Keratinocyte (primary cell): ENCODE results near the gene TMEM185A. TPM values are rescaled to one million over a fixed set of nuclear protein-coding genes. Genes with fewer than 3 reads are reported as not detected.
"Not testable (repeated sequence)": the region's sequence is repeated elsewhere in the genome, so short reads cannot be mapped to it uniquely, and the experiment has no call there.

ENCODE experiments used
- DNase-seq: peaks from one replicate; pipeline ENCODE4 v3.0.0-alpha.2; 2011; ENCODE audit warnings: low read depth, missing footprints, low spot score
- FAIRE-seq: peaks from 2 replicates; lab custom pipeline; 2011; peaks lifted over from hg19 to GRCh38; lab: Jason Lieb, UNC
- H2AFZ ChIP-seq: 2 replicates; pipeline ENCODE4 v1.6.0; 2012; ENCODE audit warnings: low read length, control low read depth, inconsistent platforms; ENCODE audit not compliant: control insufficient read depth
- H3K27ac ChIP-seq: 2 replicates; pipeline ENCODE4 v1.5.1; 2011; ENCODE audit warnings: low read length; ENCODE audit not compliant: control insufficient read depth, insufficient read depth
- H3K27me3 ChIP-seq: 3 replicates; pipeline ENCODE4 v1.6.0; 2011; ENCODE audit warnings: low read length; ENCODE audit not compliant: control insufficient read depth, insufficient read depth; ENCODE audit errors: extremely low read depth
- H3K36me3 ChIP-seq, 2 experiments: 2 replicates in 1 of 2; 3 replicates in 1 of 2; pipeline ENCODE4 v1.5.1; 2011; ENCODE audit warnings: low read length in 2 of 2, mild to moderate bottlenecking in 1 of 2; ENCODE audit not compliant: control insufficient read depth in 2 of 2, insufficient read depth in 2 of 2; ENCODE audit errors: extremely low read depth in 1 of 2
- H3K4me1 ChIP-seq: 3 replicates; pipeline ENCODE4 v1.5.1; 2011; ENCODE audit warnings: low read length; ENCODE audit not compliant: control insufficient read depth, insufficient read depth; ENCODE audit errors: extremely low read depth
- H3K4me2 ChIP-seq: 3 replicates; pipeline ENCODE4 v1.6.0; 2011; ENCODE audit warnings: low read depth, low read length; ENCODE audit not compliant: control insufficient read depth, insufficient read depth; ENCODE audit errors: extremely low read depth
- H3K4me3 ChIP-seq, 3 experiments: fragments of 200-600 bp in 1 of 3; sonication (generic) in 1 of 3; 2 replicates in 2 of 3; 3 replicates in 1 of 3; pipeline ENCODE4 v1.5.1; 2011 to 2016; ENCODE audit warnings: low read length in 3 of 3, mild to moderate bottlenecking in 3 of 3, control low read depth in 2 of 3, inconsistent platforms in 1 of 3, low read depth in 1 of 3, mixed read lengths in 1 of 3, mixed run types in 1 of 3, moderate library complexity in 1 of 3; ENCODE audit not compliant: control insufficient read depth in 2 of 3, insufficient read depth in 2 of 3; ENCODE audit errors: extremely low read depth in 1 of 3
- H3K79me2 ChIP-seq: 2 replicates; pipeline ENCODE4 v1.6.0; 2012; ENCODE audit warnings: low read length; ENCODE audit not compliant: control insufficient read depth, insufficient read depth
- H3K9ac ChIP-seq: 3 replicates; pipeline ENCODE4 v1.6.0; 2011; ENCODE audit warnings: low read length; ENCODE audit not compliant: control insufficient read depth, insufficient read depth; ENCODE audit errors: extremely low read depth
- H3K9me1 ChIP-seq: 3 replicates; pipeline ENCODE4 v1.6.0; 2011; ENCODE audit warnings: low read length; ENCODE audit not compliant: control insufficient read depth, insufficient read depth; ENCODE audit errors: extremely low read depth
- H3K9me3 ChIP-seq: 2 replicates; pipeline ENCODE4 v1.5.1; 2012; ENCODE audit warnings: low read depth, low read length; ENCODE audit not compliant: control insufficient read depth
- H4K20me1 ChIP-seq: 3 replicates; pipeline ENCODE4 v1.6.0; 2011; ENCODE audit warnings: low read length; ENCODE audit not compliant: control insufficient read depth, insufficient read depth; ENCODE audit errors: extremely low read depth
- dilution Hi-C: fragments of 300-500 bp; cut with MboI; formaldehyde crosslinking; loops from one replicate; pipeline ENCODE4 v1.7.0; 2020; ENCODE audit warnings: low sequenced_read_pairs; ENCODE audit not compliant: extremely low pct_ligation_motif_present
- polyA plus RNA-seq, 5 experiments: library from polyadenylated mRNA; depleted of rRNA in 3 of 5; stranded (reverse) in 3 of 5; stranded (forward) in 1 of 5; unstranded in 1 of 5; fragments of >200 nt; gene quantifications; 1 replicate in 1 of 5; 2 replicates in 3 of 5; 3 replicates in 1 of 5; pipeline versions ENCODE4 v1.2.1 to v1.2.3, GENCODE V29; 2011 to 2012; ENCODE audit warnings: missing spikeins in 2 of 5, low read depth in 1 of 5, low replicate concordance in 1 of 5

The TMEM185A gene
- polyA plus RNA-seq, 1 donor (not counting 4 experiments of a cell fraction or from before 2014, with no cell fraction given) = 23.0 TPM

- H2AFZ ChIP-seq, DNase-seq, H3K4me3 ChIP-seq, H3K9ac ChIP-seq, H3K9me3 ChIP-seq, H3K4me1 ChIP-seq, H3K9me1 ChIP-seq, H3K36me3 ChIP-seq, dilution Hi-C loops, H3K27ac ChIP-seq, H3K4me2 ChIP-seq, H3K79me2 ChIP-seq, FAIRE-seq, H3K27me3 ChIP-seq, H4K20me1 ChIP-seq: not testable (repeated sequence)
These were observed 81.1 kb downstream of the TMEM185A start for GRCh38 chrX:149550454-149550853.

- H2AFZ ChIP-seq, H3K79me2 ChIP-seq, H3K4me1 ChIP-seq, H3K27me3 ChIP-seq, H3K27ac ChIP-seq, H3K36me3 ChIP-seq, H4K20me1 ChIP-seq, H3K4me3 ChIP-seq, DNase-seq, FAIRE-seq, H3K9ac ChIP-seq, H3K4me2 ChIP-seq, H3K9me3 ChIP-seq, H3K9me1 ChIP-seq, dilution Hi-C loops: not testable (repeated sequence)
These were observed 81.9 kb downstream of the TMEM185A start, which contains the start of gene HSFX3 for GRCh38 chrX:149549701-149550100. Gene HSFX3, minus strand, starts transcription at chrX:149549924. Its CDS starts 72 bp downstream, at chrX:149549852.

- not testable (repeated sequence) for H3K79me2 ChIP-seq, FAIRE-seq, H3K27me3 ChIP-seq
These were observed 83.8 kb downstream of the TMEM185A start for GRCh38 chrX:149547782-149548181.

GRCh38 chrX:149546962-149547361 lies 84.6 kb downstream of the TMEM185A start:
- H3K79me2 ChIP-seq, H3K36me3 ChIP-seq, DNase-seq: not testable (repeated sequence)

More at GRCh38 chrX:149547782-149548181, 83.8 kb downstream of the TMEM185A start:
- H3K4me1 ChIP-seq, H3K9me1 ChIP-seq, H3K27ac ChIP-seq, H3K36me3 ChIP-seq, dilution Hi-C loops, H3K9me3 ChIP-seq, DNase-seq, H3K9ac ChIP-seq, H2AFZ ChIP-seq, H4K20me1 ChIP-seq, H3K4me2 ChIP-seq, H3K4me3 ChIP-seq: not testable (repeated sequence)

More at GRCh38 chrX:149546962-149547361, 84.6 kb downstream of the TMEM185A start:
- H3K4me3 ChIP-seq, H3K9ac ChIP-seq, H3K9me3 ChIP-seq, dilution Hi-C loops, H3K4me2 ChIP-seq, H4K20me1 ChIP-seq, H3K4me1 ChIP-seq, FAIRE-seq, H3K27me3 ChIP-seq, H3K9me1 ChIP-seq, H2AFZ ChIP-seq, H3K27ac ChIP-seq: not testable (repeated sequence)
